Activated CD8-positive, alpha-beta memory T cell treated with anti-CD3 and anti-CD28 coated beads for 24 hours (primary cell): ENCODE data around the gene MED15.
"Not testable (repeated sequence)": the region's sequence is repeated elsewhere in the genome, so short reads cannot be mapped to it uniquely, and the experiment has no call there.

ENCODE experiments used
- DNase-seq: peaks from one replicate; pipeline ENCODE4 v3.0.0-alpha.2; 2020

The MED15 gene

DNA sequence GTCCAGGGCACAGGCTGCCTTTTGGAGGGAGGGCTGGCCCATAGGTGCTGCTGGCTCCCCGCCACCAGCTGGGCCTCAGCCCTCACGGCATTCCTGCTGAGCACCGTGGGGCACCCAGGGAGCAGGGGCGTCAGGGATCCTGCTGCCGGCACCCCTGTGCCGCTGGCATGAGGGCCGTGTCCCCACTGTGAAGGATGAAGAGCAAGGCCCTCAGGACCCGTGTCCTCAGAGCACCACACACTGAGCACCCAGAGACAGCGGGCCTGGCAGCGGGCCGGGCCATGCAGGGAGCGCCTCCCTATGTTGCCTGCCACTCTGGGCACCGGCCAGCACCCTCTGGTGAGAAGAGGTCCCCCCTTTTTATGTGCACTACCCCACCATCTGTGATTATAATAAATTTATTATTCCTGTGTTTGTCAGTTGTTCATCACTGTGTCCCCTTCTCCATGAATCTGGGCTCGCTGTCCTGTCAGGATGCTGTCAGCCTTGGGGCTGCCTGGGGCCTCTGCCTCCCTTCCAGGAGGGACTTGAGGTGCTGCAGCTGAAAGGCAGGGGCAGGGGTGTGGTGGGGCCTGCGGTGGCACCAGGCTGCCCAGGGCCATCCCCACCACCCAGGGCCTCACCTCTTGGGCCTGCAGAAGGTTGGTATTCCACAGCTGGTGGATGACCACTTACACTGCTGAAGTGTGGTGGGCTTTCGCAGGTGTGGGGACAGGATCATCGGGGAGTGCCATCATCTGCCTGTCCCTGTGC is 80.0 kb downstream of the MED15 start:
- DNase-seq: no peak

DNA sequence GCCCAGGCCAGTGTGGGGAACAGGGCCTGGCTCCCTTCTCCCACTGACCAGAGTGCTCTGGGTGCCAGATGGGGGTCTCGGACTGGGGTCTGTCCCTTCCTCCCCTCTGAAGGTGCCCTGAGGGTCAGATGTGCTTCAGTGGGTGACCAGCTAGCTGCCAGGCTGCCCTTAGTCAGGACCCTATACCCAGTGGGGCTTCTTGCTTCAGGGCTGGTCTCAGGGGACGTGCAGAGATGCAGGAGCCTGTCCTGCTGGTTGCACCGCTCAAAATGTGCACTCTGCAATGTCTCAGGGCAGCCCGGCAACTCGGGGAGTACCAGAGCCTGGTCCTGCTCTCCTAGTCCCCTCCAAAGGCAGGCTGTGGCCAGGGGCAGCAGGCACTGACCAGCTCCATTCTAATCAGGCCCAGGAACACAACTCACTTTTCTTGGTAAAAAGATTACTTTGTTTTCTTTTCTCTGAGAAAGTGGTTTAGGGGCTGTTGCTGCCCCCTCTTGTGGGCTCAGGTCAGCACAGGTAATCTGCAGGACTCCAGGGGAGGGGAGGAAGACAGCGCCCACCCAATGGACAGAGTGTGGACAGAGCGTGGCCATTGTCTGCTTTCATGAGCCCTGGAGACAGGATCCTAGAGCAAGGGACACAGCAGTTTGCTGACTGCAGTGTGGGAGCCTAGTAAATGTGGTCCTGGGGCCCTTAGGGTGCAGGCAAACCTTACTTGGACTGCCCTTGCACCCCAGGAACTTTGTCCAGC is 80.9 kb downstream of the MED15 start:
- no peak for DNase-seq

DNA sequence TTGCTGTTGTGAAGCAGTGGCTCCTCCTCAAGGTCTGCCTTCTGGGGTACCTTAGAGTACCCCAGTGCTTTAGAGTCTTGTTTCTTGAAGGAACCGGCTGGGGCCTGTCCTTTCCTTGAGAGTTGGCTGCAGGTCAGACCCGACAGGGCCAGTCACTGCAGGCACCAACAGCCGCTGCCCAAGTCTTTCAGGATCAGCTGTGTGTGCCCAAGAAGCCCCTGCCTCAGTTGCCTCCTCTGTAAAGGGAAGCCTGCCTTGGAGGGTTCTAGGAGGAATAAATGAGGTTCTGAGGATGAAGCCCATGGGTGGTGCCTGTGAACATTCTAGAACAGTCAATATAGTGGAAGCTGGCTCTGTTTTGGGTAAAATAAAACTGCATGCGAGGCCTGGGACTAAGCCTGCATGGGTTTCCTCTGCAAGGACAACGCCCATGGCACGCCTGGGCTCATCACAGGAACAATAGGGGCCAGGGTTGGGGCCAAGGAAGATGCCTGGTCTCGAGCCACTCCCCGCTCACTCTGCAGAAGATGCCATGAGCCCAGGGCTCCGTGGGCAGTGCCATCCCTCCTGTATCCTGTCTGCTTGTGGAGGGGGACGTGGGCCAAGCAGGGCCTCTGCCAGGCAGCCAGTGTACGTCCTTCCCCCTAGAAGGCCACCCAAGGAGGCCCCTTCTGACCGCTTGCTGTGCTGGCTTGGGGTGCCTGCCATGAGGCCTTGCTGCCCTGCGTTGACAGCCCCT is 81.6 kb downstream of the MED15 start:
- no peak for DNase-seq

DNA sequence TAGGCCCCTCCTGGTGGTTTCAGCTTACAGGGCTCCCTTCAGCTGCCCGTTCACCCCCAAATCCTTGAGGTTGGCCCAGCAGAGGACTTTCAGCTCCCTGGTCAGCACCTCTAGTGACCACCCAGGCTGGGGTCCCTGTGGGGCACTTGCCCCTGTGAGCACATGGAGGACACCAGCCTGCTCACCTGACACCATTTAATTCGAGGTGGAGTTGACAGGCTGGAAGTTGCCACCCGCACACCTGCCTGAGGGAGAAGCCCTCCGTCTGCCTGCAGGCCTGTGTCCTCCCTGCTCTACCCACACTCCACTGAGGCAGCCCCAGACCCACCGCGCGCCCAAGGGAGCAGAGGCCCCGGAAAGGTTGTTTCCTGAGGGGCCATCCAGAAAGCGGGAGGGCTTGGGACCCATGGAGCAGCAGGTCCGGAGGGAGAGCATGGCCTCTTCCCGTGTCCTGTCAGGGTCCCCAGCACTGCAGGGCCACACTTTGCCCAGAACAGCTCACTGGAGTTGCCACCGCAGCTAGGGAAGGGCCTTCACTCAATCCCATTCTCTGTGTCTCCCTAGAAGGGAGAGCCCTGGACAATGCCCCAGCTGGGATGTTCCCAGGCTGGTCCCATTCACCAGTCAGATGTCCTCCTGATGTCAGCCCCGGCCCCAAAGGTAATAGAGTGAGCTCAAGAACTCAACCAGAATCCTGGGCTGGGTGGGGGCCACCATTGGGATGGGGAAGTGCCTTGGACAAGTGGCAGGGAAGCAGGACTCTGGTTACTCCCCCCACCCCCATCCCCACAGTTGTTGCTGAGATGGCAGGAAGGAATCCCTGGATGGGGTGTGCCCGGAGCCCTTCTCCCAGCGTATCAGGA is 82.4 kb downstream of the MED15 start:
- no peak for DNase-seq

DNA sequence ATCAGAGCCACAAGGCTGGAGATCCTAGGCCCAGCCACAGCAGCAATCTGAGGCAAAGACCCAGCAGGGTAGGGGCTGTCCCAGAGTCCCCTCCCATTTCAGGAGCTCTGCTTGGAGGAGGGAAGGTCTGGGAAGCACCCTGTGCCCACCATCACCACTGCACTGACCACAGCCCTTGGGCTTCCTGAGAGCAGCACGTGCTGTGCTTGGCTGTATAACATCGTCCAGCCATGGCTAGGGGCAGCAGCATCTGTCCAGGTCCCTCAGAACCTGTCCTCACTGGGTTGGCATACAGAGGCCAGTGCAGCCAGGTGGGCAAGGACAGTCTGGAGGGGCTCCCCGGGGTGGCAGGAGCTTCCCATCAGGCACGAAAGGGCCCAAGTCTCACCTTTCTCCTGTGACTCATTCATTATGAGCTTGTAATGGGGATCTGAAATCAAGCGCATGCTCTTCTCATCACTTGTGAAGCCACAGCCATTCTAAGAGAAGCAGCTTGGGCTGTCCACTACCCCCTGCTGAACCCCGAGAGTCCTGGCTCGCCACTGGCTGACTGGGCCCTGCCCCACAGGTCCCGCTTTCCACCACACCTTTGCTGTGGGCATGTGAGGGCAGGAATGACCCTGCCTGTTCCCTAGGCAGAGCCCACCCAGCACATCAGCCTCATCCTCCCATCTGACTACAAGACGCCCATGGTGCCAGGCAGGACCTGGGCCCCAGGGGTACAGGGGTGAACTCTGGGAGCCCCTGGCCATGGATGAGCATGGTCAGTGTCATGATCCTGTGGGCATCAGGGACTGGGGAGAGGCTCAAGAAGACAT is 83.3 kb downstream of the MED15 start:
- no peak for DNase-seq

DNA sequence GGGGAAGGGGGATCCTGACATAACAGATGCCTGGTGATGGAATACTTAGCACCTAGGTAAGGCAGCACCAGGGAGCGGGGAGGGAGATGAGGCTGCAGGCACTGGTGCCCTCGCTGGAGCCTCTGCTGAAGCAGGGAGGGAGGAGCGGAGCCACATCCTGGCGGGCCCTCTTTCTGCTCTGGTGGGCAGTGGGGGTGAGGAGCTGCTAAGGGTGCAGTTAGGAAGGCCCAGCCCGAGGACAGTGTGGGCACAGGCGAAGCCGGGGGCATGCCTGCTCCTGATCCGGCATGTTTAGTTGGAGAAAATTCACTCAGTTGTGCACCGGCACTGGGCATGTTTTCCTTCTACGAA is 83.9 kb downstream of the MED15 start:
- DNase-seq: no peak

DNA sequence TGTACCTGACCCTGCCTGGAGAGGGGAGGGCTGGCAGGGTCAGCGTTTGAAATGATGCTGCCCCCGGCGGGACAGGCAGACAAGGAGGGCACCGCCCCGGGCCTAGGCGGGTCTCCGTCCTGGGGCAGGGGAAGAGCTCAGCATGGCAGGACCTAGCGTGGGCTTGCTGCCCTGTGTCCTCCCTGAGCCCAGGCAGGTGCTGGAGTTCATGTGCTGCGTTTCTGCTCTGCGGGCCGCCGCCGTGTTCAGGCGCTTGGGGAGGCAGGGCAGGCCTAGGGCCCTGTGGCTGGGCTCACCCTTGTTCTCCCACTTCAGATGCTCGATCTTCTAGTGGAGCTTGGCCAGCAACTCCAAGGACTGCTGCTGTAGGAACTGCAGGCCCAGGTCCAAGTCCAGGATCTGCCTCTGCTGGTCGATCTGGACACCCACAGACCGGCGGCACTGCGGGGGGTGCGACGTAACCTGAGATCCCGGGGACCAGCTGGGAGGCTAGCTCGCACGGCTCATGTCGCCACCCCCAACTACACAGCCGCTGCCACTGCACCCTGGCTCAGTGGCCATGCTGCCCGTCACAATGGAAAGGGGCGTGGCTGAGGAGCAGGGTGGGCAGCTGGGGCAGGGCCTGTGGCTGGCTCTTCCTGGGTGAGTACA is 84.4 kb downstream of the MED15 start:
- no peak for DNase-seq

DNA sequence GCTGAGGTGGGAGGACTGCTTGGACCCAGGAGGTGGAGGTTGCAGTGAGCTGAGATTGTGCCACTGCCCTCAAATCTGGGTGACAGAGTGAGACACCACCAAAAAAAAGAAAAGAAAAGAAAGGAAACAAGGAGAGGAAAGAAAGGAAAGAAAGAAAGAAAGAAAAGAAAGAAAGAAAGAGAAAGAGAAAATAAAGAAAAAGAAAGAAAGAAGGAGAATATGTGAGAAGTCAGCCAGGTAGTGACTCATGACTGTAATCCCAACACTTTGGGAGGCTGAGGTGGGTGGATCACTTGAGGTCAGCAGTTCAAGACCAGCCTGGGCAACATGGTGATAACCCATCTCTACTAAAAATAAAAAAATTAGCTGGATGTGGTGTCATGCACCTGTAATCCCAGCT is 86.6 kb downstream of the MED15 start:
- not testable (repeated sequence) for DNase-seq

DNA sequence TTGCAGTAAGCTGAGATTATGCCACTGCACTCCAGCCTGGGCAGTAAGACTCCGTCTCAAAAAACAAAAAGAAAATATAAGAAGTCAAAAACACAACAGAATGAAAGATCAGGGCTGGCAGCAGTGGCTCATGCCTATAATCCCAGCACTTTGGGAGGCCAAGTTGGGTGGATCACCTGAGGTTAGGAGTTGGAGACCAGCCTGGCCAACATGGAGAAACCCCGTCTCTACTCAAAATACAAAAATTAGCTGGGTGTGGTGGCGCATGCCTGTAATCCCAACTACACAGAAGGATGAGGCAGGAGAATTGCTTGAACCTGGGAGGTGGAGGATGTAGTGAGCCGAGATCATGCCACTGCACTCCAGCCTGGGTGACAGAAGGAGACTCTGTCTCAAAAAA is 87.1 kb downstream of the MED15 start:
- not testable (repeated sequence) for DNase-seq

DNA sequence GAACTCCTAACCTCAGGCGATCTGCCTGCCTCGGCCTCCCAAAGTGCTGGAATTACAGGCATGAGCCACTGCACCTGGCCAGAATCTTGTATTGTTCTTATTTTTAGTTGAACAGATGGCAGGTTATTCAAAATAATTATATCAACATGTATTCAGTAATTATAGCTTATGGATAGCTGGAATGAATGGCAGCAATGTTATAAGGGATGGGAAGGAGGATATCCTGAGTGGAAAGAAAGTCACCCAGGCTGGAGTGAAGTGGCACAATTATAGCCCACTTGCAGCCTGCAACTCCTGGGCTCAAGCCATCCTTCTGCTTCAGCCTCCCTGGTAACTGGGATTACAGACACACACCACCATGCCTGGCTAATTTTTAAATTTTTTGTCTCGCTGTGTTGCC is 88.1 kb downstream of the MED15 start:
- DNase-seq: no peak

DNA sequence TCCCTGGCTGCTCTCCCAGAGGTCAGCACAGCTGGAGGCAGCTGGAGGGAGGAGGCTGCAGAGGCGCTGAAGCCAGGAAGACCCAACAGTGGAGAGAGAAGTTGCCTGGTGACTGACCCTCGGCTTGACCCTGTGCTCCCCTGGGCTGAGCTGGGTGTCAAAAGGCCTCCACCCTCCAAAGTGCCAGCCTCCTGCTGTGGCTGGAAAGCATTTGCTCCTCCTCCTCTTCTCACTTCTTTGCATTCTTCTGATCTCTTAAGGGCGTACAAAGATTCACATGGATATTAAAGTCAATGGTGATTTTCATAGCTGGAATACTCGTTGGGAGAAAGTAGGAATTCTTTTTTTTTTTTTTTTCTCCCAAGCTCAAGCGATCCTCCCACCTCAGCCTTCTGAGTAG is 91.7 kb downstream of the MED15 start:
- no peak for DNase-seq

DNA sequence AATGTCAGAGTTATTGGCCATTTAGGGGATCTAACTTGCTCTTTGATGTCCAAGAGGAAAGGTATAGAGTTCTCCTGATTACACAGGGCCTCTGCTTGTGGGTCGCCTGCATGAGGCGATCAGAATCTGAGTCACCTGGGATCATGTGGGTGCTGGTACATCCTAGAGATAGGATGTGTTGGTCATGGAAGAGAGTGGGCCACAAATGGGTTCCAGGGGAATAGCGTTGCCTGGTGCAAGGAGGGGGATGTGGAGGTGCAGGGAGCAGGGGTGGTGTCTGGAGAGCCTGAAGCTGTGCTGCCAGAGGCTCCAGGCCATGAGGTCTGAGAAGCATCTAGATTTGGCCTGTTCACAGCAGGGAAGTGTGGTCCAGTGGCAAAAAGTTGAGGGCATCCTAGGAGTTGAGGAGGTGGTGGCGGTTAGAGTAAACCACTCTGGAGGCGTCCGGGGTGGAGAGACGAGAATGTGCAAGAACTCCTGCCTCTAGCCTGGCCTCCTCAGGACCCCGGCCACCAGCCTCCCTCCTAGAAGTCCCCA is 92.8 kb downstream of the MED15 start:
- no peak for DNase-seq

DNA sequence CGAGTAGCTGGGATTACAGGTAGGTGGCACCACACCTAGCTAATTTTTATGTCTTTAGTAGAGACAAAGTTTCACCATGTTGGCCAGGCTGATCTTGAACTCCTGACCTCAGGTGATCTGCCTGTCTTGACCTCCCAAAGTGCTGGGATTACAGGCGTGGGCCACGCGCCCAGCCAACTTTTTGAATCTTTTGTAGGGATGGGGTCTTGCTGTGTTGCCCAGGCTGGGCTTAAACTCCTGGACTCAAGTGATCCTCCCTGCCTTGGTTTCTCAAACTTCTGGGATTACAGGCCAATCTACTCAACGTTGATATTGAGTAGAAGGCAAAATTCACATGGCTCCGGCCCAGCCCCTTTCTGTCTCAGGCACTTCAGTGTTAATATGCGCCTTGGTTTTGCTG is 93.9 kb downstream of the MED15 start:
- no peak for DNase-seq

DNA sequence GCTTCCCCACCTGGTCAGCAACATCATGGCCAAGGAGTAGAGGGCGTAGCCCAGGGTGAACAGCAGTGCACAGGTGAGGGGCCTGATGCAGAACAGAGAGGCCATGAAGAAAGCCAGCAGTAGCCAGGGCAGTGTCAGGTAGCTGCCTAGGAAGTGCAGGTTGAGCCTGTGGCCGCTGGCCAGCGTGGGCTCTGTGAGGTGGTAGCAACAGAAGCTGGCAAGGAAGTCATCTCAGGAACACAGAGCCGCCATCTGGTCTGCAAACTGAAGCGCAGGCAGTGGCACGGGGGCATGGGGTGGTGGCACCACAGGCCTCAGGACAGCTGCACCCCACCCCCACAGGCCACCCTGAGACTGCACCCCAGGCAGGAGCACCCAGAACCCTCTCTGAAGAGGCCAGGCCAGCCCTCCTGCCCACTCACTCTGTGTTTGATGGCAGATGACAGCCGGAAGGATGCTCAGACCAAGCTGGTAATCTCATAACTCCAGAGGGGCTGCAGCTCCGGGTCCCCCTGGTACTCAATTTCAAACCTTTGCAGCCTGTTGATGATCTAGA is 95.3 kb downstream of the MED15 start:
- DNase-seq: no peak

DNA sequence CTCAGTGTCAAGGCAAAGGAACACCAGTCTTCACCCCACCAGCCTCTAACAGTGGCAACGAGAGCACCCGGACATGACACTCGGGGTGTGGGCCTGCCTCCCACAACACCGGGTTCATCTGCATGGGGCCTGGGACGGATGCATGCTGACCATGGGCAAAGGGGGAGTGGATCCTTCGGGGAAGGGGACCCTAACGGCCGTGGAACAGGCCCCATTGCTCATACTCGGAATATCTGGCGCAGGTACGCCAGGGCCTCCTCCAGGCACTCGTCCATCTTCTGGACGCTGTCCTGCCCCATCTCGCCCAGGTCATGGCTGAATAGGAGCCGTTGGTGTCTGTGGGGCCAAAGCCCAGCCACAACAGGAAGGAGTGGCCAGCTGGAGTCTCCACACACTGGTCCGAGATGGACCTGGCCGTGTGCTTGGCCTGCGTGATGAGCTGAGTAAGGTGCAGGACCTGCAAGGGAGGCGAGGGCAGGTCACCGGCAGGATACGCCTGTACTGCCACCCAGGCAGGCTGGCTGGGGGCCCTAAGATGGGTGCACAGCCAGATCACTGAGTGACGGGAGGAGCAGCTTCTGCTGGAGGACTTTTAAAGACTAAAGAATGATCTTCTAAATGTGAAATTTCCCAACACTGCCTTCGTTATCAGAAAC is 96.8 kb downstream of the MED15 start:
- DNase-seq: no peak

DNA sequence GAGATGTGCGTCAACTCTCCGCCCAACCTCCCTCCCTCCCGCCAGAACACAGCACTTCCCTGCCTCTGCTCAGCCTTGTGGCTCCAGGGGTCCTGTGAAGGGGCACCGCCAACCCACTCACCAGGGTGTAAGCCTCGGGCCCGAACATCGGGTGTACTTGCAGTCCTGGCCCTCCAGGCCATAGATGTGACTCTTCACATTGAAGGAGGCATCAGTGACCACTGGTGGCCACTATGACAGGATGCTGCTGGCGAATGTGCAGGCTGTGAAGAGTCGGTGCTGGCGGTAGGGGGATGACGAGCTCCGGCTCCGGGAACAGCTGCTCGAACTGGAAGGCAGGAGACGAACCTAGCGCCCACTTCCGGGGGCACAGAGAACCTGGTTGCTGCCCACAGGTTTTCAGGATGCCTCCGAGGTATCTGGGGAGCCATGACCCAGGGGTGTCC is 97.4 kb downstream of the MED15 start:
- DNase-seq: no peak

DNA sequence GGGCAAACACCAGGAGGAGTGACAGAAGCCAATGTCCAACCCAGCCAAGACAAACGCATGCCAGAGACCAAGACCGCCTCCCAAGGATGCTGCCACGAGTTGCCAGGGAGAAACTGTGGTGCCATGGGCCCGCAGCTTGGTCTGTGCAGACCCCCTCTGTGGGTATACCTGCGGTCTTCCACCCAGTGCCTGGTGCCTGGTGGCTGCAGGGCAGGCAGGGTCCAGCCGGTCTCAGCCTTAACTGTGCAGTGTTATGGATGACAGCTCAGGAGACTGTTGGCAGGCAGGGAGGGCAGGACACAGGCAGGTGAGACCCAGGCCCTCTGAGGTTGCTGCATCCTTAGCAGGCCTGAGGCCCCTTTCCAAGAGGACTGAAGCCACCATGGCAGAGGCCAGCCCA is 97.9 kb downstream of the MED15 start:
- no peak for DNase-seq

DNA sequence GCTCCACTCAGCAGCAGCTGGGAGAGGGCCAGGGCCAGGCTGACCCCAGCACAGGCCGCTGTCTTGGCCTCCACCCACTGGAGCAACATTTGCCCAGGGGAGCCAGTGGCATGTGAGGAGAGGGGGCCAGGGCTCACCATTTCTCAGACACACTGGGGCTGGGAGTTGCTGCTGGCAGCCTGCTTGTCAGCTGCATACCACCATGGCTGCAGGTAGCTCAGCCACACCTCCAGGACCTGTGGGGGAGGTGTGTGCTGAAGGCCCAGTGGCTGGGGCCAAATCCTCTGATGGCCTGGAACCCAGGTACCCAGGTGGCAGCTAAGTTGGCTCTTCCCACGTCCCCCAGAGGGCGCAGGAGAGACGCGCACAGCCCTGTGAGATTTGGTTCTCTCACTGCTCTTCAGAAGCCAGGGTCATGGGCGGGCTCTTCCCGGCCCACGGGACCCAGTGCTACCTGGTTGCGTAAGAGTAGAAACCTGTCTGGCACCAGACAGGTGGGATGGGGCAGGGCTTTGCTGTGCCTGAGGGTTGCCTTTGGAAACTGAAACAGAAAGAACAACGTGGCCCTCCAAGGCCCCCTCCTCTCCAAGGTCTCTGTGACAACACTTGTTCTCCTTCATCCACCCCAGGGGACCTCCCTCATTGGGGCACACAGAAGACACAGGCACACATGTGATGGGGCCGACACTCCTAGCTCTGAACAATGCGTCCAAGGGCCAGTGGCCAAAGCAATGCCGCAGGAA is 98.8 kb downstream of the MED15 start:
- DNase-seq: peak; percentile 83

DNA sequence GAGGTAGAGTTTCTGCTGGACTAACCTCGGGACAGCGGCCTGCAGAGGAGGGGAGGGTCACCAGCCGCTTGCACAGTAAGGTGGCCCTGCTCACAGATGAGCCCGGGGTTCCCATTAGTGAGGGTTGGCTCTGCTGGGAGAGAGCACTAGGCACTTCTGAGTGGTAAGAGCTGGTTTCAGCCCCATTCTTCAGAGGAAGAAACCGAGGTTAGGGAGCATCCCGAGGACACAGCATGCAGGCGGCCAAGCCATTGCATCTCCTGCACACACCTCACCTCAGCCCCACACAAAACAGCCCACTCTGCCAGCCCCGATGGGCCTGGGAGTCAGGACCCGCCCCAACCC is 99.3 kb downstream of the MED15 start:
- no peak for DNase-seq
